ENCODE measurements around the gene MGRN1.

Gene MGRN1

DNA sequence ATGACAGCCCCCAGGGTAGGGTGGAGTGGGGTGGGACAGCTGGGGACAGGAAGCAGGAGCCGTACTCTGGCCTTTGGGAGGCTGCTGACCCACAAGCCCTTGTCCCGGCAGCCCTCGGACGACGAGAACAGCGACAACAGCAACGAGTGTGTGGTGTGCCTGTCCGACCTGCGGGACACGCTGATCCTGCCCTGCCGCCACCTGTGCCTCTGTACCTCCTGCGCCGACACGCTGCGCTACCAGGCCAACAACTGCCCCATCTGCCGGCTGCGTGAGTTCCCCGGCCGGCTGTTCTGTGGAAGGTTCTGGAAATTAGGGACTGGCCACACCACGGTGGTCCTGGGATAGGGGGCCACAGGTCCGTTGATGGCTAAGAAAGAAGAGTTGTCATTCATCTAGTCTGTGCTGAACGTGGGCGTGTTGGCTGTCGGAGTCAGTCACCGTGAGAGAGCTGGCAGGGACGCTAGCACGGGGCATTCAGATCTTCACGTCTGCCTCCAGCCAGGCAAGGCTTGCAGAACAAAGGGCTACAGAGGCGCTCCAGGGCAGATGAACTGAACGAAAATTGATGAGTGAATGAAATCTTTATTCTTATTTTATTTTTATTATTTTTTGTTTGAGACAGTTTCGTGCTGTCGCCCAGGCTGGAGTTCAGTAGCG lies 48.9 kb downstream of the MGRN1 start:
- DNase-seq: peak in 23 of 51 donors; percentile 5 to 59 (median 35)

DNA sequence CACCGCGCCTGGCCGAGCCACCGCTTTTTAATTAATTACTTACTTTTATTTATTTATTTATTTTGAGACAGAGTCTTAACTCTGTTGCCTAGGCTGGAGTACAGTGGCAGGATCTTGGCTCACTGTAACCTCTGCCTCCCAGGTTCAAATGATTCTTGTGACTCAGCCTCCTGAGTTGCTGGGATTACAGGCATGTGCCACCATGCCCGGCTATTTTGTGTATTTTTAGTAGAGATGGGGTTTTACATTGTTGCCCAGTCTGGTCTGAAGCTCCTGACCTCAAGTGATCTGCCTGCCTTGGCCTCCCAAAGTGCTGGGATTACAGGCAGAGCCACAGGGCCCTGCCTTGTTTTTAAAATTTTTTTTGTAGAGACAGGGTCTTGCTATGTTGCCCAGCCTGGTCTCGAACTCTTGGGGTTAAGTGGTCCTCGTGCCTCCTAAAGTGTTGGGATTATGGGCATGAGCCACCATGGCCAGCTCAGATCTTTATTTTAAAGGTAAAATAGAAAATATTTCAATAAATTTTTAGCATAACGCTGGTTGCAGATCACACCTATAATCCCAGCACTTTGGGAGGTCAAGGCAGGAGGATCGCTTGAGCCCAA lies 50.4 kb downstream of the MGRN1 start:
- no peak for DNase-seq

DNA sequence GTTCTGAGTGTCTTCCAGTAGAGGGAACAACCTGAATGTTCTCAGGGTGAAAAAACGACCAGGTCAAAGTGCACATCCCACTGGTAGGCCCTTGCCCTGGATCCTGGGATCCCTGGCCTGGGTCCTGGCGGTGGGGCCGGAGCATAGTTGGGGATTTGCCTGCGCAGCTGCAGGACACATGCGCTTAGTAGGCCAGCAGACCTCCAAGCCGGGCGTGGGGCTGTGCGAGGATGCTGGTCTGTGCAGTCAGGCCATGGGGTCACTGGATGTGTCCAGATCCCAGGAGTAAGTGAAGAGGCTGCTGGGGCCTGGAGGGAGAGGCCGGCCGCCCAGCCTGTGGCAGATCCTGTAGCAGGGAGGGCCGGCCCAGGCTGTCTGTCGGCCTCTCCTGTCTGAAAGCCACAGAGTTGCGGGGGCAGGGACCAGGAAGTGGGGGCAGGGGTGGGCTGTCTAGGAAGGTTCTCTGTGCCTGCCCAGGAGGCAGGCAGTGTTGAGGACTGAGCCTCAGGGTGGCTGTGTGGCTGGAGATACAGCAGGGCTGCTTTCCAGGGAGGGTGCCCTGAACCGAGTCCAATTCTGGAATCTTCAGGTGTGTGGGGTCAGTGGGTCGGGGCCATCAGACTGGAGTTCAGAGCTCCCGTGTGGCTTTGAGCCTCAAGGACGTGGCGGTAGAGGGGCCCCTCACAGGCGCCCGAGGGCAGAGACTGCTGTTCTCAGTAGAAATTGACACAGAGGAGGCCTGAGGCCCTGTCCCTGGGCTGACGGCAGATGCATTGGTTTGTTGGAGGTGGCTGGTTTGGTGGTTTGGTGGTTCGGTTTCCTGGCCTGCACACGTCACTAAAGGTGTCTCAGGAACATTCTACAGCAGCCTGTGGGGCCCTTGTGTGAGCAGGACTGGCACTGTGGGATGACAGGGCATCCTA lies 51.5 kb downstream of the MGRN1 start:
- no peak for DNase-seq

DNA sequence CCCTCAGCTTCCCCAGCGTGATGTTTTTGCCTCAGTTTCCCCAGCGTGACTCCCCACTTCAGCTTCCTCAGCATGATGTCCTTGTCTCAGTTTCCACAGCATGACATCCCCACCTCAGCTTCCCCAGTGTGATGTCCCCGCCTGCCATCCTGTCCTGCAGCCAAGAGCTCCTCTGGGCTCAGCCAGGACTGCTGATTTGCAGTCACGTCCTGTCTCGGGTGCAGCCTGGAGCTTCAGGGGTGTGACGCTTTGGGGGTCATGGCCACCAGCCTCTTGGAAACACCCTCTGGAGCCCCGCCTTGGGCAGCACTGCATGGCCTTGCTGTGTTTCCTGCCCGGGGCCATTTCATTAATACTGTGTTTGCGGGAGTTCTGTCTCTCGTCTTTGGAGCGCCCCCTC lies 52.2 kb downstream of the MGRN1 start:
- DNase-seq: no peak

DNA sequence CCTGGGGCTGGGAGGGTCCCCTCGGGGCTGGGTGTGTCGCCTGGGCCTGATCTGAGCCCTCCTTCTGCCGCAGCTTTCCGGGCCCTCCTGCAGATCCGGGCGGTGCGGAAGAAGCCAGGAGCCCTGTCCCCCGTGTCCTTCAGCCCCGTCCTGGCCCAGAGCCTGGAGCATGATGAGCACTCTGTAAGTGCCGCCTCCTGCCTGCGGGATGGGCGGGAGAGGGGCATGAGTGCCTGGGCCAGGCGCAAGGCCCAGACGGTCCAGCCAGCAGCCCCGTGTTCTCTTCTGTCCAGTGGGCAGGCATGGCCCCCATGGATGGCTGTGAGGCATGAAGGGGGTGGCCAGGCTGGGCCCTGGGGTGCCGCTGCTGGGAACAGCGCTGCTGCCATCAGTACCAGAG lies 52.8 kb downstream of the MGRN1 start:
- DNase-seq: peak in 24 of 51 donors; percentile 6 to 70 (median 34)

DNA sequence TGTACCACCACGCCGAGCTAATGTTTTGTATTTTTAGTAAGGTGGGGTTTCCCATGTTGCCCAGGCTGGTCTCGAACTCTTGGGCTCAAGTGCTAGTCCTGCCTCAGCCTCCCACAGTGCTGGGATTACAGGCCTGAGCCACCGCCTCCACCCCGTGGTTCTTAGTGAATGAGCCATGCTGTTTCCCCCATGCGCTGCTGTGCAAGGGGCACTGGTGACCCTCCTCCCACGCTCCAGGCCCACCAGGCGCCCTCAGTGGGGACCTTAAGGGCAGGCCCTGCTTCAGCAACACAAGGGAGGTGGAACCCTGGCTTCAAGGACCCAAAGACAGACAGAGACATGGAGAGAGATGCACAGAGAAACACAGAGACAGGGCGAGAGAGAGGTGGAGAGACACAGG lies 53.4 kb downstream of the MGRN1 start:
- no peak for DNase-seq

DNA sequence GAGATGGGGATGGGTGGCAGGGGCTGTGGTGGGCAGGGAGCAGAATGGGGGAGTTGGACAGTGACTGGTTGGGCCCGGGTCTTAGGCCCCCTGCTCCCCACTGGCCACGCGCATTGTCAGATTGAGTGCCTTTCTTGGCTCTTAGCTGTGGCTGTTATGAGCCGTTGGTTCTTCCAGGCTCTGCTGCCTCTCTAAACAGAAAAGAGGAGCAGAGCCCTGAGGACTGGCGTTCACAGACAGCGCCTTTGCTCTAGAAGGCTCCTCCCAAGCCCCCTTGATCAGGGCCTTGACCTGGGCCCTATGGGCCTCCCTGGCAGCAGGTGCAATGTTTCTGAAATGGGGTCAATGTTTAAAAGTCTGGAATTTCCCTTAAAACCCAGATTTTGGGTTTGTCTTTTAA lies 54.0 kb downstream of the MGRN1 start:
- no peak for DNase-seq

DNA sequence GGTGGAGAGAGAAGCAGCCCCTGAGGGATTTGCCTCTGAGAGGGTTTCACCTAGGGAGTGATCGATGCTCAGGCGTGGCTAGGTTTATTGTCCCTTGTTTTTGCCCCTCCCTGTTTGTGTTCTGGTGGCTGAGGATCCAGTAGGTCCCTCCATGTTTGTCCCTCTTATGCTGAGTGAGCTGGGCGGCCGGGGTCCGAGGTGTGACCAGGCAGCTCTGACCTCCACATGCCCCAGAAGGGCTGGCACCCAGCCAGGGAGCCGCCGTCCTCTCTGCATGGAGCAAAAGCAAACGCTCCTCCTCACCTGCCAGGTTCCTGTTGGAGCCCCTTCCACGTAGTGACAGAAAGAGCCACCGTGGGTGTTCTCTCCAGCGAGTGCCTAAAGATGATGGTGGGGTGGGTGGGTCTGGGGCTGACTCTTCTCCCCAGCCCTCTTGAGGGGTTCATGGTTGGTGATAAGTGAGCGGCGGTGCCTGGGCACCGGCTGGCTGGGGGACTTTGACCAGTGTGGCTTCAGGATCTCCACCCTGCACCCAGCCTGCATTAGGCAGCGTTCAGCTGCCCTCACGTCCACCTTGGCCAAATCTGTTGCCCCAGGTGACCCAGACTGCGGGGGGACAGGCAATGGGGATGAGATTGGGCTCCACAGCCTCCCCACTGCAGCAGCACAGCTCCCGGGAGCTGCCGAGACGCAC lies 54.7 kb downstream of the MGRN1 start:
- DNase-seq: no peak

DNA sequence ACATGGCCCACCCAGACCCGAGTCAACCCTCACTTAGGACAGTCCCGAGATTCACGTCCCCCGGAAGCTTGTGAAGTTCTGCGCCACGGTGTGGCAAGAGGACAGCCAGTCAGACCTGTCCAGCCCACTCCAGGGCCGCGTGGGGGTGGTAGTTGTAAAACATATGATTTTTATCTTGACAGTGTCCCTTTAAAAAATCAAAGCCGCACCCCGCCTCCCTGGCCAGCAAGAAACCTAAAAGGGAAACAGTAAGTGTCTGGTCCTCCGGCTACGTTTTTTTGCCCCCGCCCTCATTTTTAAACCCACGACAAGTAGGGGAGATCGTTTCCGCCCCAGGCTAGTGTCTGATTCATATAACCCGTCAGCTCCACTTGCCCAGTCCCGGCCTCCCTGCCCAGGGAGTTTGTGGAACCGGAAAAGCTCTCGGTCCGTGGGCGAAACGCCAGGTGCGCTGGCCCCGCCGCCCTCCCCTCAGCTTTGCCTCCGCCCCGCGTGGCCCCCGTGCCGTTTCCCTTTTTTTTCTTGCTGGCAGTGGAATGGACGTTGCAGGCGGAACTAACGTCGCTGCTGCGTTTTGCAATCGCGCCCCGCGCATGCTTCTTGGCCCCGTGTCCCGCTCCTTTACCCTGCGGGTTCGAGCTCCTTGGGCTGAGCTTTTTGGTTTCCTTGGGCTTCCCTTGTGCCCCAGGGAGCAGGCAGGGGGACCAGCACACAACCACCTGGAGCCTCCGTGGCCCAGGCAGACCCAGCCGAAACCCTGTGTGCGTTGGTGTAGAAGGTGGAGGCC lies 55.4 kb downstream of the MGRN1 start:
- DNase-seq: peak in 23 of 51 donors; percentile 6 to 67 (median 37)

DNA sequence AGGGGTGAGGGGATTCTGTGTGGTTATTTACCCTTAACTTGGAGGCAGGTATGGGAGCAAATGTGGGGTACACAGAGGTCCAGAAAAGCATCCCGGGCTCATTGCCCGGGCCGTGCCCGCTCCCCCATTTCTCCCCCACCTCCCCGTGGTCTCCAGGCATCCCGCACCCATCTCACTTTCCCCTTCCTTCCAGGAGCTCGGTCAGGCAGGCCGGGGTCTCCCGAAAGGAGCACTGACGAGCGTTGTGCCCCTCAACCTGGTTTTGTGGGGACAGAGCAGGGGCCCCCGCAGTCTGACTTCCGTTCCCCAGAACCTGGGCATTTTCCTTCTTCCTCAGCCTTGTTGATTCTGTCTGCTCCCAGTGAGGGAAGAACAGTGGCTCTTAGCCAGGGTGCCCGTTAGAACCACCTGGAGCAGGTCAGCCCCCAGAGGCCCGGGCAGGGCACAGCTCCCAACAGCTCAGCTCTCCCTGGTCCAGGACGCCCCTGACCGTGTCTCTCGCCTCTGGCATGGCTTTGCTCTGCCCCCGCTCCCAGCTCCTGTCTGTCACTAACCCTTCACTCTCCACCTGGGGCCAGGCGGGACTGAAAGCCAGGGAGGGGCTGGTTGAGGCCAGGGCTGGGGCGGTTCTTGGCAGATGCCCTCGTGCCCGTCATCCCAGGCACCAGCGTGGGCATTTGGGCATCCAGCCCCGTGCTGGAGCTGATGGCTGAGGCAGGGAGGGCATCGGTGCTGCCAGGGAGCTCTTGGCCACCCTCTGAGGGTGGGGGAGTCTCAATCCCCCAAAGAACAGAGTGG lies 56.2 kb downstream of the MGRN1 start:
- DNase-seq: peak in 1 of 51 donors; percentile 31

DNA sequence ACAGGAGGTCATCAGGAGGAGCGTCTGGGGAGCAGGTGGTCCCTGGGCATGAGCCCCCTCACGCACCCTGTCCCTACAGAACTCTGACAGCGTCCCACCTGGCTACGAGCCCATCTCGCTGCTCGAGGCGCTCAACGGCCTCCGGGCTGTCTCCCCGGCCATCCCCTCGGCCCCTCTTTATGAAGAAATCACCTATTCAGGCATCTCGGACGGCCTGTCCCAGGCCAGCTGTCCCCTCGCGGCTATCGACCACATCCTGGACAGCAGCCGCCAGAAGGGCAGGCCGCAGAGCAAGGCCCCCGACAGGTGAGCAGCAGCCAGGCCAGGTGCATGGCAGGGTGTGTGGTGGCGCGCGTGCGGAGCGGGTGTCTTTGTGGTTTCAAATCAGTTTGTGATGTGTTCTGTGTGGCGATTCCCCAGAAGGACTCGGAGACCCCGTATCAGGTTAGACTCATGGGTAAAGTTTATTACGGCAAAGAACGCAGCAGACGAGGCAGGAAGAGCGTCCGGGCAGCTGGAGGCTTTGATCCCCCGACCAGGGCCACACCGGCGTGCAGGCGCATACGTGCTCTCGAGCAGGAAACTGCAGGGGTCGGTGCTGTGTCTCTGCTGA lies 57.0 kb downstream of the MGRN1 start:
- DNase-seq: no peak

DNA sequence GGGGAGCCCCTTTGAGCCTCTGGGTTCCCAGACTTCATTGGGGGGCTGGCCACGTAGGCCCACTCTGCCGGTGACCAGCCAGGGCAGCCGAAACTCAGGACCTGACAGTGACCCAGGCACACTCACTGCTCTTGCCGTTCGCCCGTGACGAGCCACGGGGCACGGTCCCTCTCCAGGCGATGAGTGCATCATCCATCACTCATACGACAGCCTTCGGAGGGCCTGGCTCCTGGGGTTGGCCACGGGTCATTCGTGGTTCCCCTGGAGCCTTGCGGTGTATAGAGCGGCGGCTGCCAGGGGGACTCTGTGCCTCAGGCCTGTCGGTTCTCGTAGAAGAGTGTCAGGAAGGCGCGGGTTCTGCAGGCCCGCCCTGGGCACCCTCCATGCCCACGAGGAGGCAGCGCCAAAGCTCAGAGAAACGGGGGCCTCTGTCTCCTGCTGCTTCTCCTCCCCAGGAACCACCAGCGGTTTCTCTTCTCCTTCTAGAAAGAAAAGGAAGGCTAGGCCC lies 57.5 kb downstream of the MGRN1 start:
- DNase-seq: no peak

DNA sequence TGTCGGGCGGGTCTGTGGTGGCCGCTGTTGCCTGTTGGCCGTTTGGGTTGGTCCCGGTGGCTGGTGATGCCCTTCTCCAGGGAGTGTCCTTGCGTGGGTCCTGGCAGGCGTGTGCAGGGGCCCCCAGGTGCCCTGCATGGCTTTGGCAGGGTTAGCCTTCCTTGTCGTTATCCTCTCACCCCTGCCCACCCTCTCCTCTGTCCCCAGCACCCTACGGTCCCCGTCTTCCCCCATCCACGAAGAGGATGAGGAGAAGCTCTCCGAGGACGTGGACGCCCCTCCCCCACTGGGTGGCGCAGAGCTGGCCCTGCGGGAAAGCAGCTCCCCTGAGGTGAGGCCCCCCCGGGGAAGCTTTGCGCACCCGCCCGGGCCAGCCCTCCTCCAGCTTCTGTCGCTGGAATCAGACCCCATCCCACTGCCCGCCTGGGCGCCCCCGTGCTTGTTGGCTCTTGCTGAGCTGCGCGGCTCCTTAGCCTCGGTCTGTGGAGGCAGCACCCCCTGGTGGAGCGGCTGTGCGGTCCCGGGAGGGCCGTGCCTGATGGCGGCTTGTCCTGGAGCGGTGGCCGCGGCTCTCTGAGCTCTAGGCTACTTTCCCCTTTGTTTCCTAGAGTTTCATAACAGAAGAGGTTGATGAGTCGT lies 58.1 kb downstream of the MGRN1 start:
- peak in 36 of 51 donors; percentile 4 to 75 (median 39) for DNase-seq

DNA sequence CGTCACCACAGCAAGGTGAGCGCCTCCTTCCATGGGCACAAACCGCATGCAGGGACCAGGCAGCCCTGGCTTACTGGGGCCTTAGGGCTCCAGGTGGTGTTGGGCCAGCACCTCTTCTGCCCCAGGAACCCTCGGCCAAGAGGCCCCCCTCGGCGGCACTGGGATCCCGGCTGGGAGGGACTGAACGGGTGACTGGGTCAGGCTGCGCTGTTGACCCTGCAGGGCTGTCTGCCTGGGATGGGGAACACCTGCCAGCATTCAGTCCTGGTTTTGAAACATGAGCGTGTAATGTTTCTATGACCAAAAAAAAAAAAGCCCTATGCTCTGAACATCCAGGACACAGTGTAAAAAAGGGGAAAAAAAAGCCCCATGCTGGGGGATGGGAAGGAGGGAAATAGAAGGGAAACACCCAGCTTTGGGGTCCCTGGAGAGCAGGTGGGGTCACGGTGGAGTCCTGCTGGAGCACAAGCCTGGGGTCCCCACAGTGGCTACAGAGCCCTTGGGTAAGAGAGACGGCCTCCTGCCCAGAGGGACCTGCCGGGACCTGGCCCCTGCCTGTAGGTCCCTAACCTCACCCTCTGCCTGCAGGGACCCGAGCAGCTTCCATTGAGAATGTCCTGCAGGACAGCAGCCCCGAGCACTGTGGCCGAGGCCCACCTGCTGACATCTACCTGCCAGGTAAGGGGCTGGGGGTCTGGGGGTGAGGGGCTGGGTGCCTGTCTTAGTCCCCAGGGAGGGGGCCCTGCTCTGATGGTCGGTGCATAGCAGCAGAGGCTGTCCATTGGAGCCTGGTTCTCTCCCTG lies 58.8 kb downstream of the MGRN1 start:
- no peak for DNase-seq

DNA sequence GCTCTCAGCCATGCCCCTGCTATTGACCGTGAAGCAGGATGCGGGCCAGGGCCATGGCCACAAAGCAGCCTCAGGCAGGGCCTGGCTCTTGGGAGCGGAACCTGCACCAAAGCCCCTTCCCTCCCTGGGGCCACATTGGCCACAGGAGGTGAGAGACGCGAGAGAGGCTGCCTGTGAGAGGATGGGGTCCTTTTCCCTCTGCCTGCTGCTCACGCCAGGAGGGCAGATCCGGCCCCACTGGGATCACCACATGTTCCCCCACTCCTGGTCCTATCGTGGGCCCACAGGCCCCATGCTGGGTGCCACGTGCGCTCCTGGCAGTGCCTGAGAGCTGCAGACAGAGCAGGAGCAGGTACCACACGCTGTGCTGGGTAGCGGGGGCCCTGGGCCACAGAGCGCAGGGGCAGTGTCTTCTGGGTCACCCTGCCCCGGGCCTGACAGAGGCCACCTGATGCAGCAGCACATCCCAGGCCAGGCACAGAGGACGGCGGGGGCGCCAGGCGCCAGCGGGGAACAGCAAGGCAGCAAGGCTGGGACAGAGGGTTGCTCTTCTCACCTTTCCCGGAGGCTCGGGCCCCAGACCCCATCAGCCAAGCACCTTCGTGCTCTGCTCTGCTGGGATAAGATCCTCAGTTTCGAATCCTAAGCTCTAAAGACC lies 59.6 kb downstream of the MGRN1 start:
- DNase-seq: peak in 2 of 51 donors; percentile 13 to 16

DNA sequence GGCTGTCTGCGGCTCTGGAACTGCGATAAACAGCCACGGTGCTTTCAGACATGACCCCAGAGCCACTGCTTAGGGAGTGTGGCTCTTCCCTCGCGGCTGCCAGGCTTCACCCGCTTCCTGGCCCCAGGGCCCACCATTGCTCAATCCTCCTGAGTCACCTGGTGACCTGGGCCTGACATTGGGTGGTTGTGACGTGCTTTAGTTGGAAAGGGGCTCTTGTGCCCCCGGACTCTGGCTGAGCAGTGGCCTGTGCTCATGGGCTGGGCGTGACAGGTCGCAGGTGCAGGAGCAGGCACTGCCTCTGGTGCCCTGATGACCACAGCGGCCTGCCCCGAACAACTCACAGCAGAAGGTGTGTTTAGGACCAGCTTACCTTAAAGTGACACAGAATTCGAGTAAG lies 60.1 kb downstream of the MGRN1 start:
- no peak for DNase-seq

DNA sequence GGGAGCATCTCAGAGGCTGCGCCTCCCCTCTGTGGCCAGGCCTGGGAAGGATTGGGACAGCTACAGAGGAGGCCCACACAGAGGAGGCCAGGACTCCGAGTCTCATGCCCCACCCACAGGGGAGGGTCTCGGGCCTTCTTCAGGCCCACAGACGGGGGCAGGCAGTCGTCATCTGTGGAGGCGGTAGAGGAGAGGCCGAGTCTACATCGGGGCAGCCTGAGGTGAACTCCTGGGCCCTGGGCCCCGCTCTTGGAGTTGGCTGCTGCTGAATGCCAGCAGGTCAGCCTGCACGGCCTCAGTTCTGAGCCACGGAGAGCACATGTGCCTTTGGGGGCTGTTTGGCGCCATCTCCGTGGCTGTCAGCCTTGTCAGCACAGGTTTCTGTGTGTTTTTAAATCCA lies 60.7 kb downstream of the MGRN1 start:
- peak in 8 of 51 donors; percentile 16 to 58 (median 39) for DNase-seq
